GM12891 (cell line): ENCODE data around the gene OBP2B.

Experiments
- POLR2A ChIP-seq: IDR thresholded peaks from 2 replicates; pipeline ENCODE4 v1.6.1; 2011; ENCODE audit warnings: low read depth, low read length, control low read depth
- TAF1 ChIP-seq: IDR thresholded peaks from 2 replicates; pipeline ENCODE4 v1.6.1; 2011; ENCODE audit warnings: low read depth, low read length, control low read depth

DNA sequence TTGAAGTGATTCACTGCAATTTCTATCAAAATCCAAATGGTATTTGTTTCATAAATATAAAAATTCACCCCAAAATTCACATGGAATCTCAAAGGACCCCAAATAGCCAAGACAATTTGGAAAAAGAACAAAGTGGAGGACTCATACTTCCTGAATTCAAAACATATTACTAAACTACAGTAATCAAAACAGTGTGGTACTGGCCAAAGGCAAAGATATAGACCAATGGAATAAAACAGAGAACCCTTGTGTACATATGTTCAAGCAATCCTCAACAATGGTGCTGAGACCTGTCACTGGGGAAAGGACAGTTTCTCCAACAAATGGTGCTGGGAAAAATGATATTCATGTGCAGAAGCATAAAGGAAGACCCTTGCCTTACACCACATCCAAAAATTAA lies 14.0 kb downstream of the OBP2B start:
- TF ChIP-seq POLR2A, result no peak
- no peak for TF ChIP-seq TAF1
